Astrocyte (in vitro differentiated cells and primary cell): ENCODE data around the gene CRIM1.

Source experiments
- CTCF ChIP-seq: IDR thresholded peaks from 2 replicates; pipeline ENCODE4 v1.5.1; 2011; ENCODE audit warnings: low read depth, mild to moderate bottlenecking, inconsistent platforms, low read length, moderate library complexity; ENCODE audit not compliant: insufficient read depth
- EZH2 ChIP-seq: IDR thresholded peaks from 2 replicates; pipeline ENCODE4 v1.6.1; 2012; ENCODE audit warnings: mild to moderate bottlenecking, low read length, inconsistent platforms; ENCODE audit not compliant: insufficient read depth

GRCh38 chr2:36441065-36441625 is 85.6 kb downstream of the CRIM1 start:
- TF ChIP-seq CTCF (no peak), EZH2 (no peak)
